NCI-H2227 (cell line): Measurements from ENCODE around the gene HNF1B.

Experiments used
- DNase-seq: peaks from one replicate; lab custom pipeline; 2025; ENCODE audit not compliant: unreplicated experiment; lab: John Stamatoyannopoulos, UW

The HNF1B gene

GRCh38 chr17:37674511-37674910 is 70.3 kb downstream of the HNF1B start:
- no peak for DNase-seq

- DNase-seq, result no peak
These were observed 71.5 kb downstream of the HNF1B start for GRCh38 chr17:37673386-37673785.

GRCh38 chr17:37672548-37673078 is 72.2 kb downstream of the HNF1B start:
- no peak for DNase-seq

DNA sequence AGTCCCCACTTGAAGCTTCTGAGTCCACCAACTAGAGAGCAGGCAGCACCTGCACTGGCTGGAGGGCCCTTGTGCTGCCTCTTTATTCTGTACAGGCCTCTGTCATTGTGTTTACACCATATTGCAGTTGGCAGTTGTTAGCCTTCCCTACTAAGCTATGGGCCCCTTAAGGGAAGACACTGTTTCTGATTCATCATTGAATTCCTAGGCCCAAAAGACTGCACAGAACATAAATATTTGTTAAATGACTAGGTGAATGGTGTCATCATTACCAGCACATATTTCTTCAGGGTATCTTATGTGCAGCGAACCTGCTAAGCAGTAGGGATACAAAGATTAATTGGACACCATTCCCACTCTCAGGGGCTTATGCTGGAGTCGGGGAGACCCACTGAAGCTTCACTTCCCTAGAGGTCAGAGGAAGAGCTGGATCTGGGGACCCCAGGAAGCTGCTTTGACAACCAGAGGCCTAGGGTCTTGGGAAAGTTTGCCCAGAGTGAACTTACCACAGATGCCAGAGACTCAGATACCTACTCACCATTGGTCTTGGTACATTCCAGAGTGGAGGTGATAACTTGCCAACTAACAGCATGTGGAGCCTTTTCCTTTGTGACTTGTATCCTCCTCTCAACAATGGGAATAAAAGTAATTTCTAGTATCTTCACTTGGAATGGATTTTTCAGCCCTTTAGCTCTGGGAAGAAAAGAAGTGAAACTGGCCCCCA is 72.9 kb downstream of the HNF1B start:
- no peak for DNase-seq

DNA sequence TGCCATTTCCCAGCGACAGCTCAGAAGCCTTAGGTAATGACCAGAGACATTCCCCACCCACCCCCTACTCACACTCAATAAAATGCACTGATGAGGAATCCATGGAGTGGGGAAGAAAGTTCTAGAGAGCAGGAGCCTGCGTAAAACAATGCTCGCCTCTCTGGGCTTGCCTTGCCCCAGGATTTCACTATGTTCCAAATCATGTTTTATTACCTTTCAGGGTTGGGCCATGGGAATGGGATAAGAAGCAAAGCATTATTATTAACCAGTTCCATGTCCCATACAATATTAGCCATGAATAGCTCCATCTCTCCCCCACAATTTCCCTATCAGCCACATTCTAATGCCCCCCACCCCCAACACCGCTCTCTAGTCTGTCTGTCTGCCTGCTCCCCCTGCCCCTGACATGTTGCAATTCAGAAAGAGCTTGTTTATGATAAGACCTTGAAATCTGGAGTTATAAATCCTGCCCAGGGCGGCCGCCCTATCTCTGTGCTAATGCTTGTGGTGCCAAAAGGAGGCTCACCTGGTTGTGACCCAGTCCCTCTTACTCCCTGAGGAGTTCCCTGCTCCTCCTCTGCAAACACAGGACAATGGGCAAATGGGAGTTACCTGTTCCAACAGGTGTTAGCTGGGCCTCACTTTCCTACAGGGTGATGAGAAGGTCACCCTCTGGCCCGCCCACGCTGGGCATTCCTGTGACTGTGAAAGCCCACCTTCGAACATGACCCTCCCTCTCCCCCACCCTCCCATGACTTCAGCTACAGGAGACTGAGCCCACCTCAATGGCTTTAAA is 73.6 kb downstream of the HNF1B start:
- no peak for DNase-seq

DNA sequence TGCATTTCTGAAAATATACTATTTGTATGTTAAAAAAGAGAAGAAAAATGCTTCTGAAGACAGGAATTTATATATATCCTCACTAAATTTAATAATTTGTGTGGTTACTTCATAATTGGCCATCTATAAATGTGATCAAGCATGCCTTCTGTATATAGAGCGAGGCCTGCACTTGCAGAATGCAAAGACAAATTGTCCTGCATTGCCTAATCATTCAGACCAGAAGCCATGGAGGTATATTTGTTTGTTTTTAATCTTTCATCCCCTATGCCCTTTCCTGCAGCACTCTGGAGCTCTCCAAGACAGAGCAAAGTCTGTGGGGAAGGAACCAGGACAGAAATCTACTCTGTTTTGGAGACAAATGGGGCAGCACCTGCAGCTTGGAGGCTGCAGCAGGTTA is 77.8 kb downstream of the HNF1B start:
- DNase-seq, result no peak

DNA sequence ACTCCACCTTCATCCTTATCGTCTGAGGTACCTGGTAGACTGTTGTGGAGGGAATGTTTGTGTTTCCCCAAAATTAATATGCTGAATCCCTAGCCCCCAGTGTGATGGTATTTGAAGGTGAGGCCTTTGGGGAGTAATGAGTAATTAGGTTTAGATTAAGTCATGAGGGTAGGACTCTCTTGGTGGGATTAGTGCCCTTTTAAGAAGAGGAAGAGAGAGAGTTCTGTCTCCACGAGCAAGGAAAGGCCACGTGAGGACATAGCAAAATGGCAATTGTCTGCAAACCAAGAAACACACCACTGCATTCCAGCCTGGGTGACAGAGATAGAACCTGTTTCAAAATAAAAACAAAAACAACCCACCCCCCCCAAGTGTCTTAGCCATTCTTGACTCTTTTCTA is 80.6 kb downstream of the HNF1B start:
- no peak for DNase-seq

DNA sequence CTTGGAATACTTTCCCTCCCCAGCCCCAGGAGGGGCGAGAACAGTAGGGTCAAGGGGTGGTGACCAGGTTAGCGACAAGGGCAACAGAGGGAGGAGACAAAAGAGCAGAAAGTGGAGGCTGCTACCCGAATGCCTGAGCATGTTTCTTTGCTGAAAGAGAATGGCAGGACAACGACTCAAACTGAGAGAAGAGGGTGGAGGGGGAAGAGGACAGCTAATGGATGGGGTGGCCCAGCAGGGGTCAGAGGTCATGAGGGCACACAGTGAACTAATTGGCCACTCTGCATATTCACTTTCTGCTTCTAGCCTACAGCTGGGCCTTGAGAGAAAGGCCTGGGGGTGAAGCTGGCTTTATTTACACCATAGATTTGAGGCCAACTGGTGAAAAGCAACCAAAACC is 82.5 kb downstream of the HNF1B start:
- no peak for DNase-seq

DNA sequence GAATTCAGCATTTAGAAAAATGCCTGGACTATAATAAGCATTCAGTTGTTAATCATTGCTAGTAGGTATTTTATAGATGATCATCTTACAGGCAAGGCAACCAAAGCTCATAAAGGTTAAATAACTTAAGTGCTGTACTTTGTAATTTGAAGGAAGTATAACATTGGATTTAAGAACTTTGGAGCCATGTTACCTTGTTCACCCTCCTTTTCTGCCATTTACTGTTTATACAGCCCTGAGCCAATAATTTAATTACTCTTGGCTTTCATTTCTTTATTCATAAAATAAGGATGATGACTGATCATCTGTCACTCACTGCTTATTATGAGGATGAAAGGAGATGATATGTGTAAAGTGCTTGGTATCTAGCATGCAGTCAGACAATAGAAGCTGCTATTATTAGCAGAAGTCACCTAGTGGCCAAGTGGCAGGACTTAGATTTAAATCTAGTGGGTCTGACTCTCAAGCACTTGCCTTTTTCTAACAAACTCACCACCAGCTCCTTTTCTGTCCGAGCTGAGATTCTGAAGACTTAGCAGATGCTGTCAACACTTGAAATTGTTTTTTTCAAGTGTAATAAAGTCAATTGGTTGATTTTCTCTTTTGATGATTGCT is 83.4 kb downstream of the HNF1B start:
- DNase-seq, result no peak

DNA sequence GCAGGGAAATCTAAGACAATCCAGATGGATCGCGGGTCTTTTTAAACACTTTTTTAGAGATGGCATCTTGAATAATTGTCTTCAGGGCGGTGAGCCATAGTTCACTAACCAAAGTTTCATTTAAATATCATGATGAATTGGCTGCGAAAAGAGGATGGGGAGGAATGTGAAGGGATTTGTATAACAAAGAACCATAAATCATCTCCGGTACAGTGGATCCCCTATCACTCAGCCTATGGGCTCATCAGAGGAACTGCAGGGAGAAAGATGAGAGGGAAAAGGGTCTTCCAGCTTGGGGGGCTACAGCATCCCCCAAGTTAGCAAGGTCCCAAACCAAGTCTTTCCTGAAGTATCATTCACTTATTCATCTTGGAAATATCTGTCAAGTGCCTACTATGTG is 84.9 kb downstream of the HNF1B start:
- no peak for DNase-seq

GRCh38 chr17:37657202-37657601 is 87.7 kb downstream of the HNF1B start:
- no peak for DNase-seq

DNA sequence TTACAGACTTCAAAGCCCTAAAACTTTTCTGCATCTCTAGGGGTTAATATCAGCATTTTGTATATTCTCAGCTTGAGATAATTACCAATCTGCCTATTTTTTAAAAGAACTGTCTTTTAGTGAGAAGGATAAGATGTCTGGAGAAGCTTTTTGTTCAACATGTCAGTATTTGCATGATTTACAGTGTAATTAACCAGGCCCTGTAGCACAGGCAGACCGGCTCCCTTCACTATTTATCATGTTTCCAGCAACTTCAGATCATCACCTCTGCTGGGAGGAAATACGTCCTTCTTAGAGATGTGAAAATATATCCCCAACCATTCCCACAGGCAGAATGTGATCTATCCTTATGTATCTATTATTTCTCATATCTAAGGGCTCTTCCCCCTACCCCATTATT is 93.0 kb downstream of the HNF1B start:
- no peak for DNase-seq

DNA sequence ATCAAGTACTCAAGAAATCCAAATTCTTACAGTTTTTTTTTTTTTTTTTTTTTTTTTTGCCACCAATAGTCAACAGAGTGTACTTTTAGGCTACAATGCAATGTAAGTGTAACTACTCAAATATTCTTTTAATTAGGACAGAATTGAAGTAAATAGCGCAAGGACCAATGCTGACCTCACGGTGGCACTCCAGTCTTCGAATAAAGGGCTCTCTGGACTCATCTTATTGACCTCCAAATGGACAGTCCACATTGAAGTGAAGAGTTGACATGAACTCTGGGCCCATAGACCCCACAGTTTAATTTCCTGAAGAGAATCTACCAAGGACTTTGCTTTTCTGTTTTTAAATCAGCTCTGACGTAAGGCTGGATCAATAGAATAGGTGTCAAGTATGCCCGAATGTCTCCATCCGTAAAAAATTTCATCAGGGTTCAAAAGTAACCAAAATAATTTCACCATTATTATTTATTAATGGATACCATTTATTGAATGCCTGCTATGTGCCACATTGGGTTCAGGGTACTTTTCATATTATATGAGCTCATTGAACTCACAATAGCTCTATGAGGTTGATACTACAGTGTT is 94.3 kb downstream of the HNF1B start:
- peak; percentile 7 for DNase-seq

GRCh38 chr17:37648555-37648954 is 96.3 kb downstream of the HNF1B start:
- no peak for DNase-seq

DNA sequence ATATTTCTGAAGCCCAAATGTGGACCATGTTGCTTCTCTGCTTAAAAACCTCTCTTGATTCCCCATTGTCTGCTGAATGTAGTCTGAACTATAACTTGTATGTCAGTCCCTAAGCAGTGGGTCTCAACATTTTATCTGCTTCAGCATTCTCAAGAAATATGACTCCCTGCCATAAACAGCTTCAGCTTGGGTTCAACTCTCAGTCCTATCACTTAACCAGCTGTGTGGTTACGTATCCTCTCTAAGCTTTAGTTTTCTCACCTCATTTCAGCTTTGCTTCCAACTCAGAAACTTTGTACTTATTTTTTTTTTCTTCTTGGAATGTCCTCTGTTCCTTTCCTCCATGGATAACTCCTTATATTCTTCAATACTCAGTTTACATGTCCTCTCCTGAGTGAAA is 97.0 kb downstream of the HNF1B start:
- no peak for DNase-seq

- DNase-seq, result no peak
These were observed 101.0 kb downstream of the HNF1B start for GRCh38 chr17:37643869-37644268.

DNA sequence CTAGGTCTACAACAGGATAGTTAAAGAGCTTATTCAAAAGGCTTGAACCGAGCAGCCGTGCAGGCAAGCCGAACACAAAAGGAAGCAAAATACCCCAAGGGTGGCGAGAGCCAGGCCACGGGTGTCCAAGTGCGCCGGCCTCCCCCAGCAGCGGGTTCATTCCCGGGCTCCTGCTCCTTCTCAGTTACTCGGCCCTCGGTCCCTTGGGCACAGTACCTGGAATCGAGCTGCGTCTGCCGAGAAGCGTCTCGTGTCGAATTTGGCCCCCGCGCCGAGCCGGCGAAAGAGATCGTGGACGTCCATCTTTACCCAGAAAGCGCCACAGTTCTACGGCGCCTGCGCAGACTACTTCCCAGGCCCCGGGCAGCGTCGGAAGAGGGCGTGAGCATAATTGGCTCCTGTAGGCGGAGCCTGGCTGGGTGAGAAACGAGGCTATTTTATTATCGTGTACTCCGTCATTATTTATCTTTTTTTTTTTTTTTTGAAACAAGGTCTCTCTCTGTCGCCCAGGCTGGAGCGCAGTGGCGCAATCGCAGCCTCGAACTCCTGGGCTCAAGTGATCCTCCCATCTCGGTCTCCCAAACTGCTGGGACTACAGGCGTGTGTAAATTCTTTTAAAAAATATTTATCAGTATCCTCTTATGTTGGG is 101.6 kb downstream of the HNF1B start, which contains the start of gene DDX52:
Gene DDX52 (minus strand): TSS at position 329 of the 649 bp plus-strand sequence. CDS start 26 bp downstream, at position 303.
- DNase-seq, result peak; percentile 94

DNA sequence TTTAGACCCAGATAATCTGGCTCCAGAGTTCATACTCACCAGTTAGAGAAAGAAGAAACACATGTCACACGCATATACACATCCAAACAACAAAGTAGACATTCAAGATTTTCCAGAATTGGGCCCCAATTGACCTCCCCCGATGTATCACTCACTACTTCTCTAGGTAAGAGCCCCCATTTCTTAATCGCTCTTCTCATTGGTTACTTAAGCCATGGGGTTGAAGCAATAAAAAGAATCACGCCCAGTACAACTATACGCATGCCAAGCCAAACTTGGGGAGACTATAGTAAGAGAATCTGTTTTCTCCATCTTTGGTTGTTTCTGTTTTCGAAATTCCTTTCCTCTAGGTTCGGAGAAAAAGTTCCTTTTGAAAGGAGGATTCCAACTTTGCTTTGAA is 102.2 kb downstream of the HNF1B start:
- DNase-seq, result peak; percentile 30

DNA sequence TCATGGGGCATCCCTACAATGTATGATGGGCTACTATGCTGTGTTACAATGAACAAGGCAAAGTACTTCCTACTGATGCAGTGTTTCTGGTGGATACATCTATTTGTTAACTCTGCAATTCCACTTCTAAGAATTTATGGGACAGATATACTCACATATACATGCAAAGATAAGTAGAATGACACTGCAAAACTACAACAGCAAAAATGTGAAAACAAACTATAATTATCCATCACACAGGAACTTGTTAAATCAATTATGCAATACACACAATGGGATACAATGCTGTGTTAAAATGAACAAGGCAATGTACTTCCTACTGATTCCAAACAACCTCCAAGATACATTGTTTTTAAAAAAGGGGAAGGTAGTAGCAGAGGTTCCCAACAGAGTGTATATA is 104.8 kb downstream of the HNF1B start:
- no peak for DNase-seq

GRCh38 chr17:37637956-37638355 is 106.9 kb downstream of the HNF1B start:
- DNase-seq, result no peak
